DND-41 (cell line): ENCODE results near the gene DSCAML1.

Source experiments
- ATAC-seq: fragments of 200-7000 bp; cut with Tn5 transposase; 3 replicates; pipeline ENCODE4 v1.9.1; 2021; ENCODE audit warnings: low read depth; ENCODE audit not compliant: insufficient read depth
- DNase-seq: peaks from one replicate; pipeline ENCODE4 v3.0.0-alpha.2; 2020
- H2AFZ ChIP-seq: 2 replicates; pipeline ENCODE4 v1.6.0; 2012; ENCODE audit warnings: low read depth, low read length
- H3K27ac ChIP-seq: 2 replicates; pipeline ENCODE4 v1.5.1; 2012; ENCODE audit warnings: low read length, inconsistent platforms
- H3K27me3 ChIP-seq: fragments of 200-600 bp; sonication (generic); 2 replicates; pipeline ENCODE4 v1.6.0; 2012; ENCODE audit warnings: low read length, mild to moderate bottlenecking, inconsistent platforms; ENCODE audit not compliant: insufficient read depth, poor library complexity
- H3K36me3 ChIP-seq: 2 replicates; pipeline ENCODE4 v1.5.1; 2012; ENCODE audit warnings: low read length, inconsistent platforms; ENCODE audit not compliant: insufficient read depth
- H3K4me1 ChIP-seq: 2 replicates; pipeline ENCODE4 v1.5.1; 2012; ENCODE audit warnings: mild to moderate bottlenecking, low read length; ENCODE audit not compliant: insufficient read depth
- H3K4me2 ChIP-seq: 2 replicates; pipeline ENCODE4 v1.6.0; 2012; ENCODE audit warnings: mild to moderate bottlenecking, moderate library complexity, low read length, inconsistent platforms; ENCODE audit not compliant: insufficient read depth
- H3K4me3 ChIP-seq, 2 experiments: fragments of 200-600 bp in 1 of 2; shearing (Covaris generic) in 1 of 2; 2 replicates each; pipeline ENCODE4 v1.5.1; 2012 to 2016; ENCODE audit warnings: inconsistent platforms in 2 of 2, low read length in 2 of 2, mild to moderate bottlenecking in 2 of 2, low read depth in 1 of 2, moderate library complexity in 1 of 2
- H3K79me2 ChIP-seq: 2 replicates; pipeline ENCODE4 v1.6.0; 2012; ENCODE audit warnings: low read length, inconsistent platforms; ENCODE audit not compliant: insufficient read depth
- H3K9ac ChIP-seq: 2 replicates; pipeline ENCODE4 v1.6.0; 2012; ENCODE audit warnings: low read depth, mild to moderate bottlenecking, inconsistent platforms, low read length, moderate library complexity
- H3K9me3 ChIP-seq: 2 replicates; pipeline ENCODE4 v1.5.1; 2012; ENCODE audit warnings: low read length, moderate library complexity, mild to moderate bottlenecking, inconsistent platforms; ENCODE audit not compliant: insufficient read depth, severe bottlenecking
- H4K20me1 ChIP-seq: 2 replicates; pipeline ENCODE4 v1.6.0; 2012; ENCODE audit warnings: low read length; ENCODE audit not compliant: insufficient read depth
- CTCF ChIP-seq: IDR thresholded peaks from 2 replicates; pipeline ENCODE4 v1.5.1; 2012; ENCODE audit warnings: borderline replicate concordance, low read length, moderate library complexity, mild to moderate bottlenecking; ENCODE audit not compliant: poor library complexity, severe bottlenecking; ENCODE audit errors: extremely low read depth
- EZH2 ChIP-seq: IDR thresholded peaks from 3 replicates; pipeline ENCODE4 v1.6.1; 2012; ENCODE audit warnings: borderline replicate concordance, low read depth, mild to moderate bottlenecking, moderate library complexity, low read length, inconsistent platforms; ENCODE audit not compliant: severe bottlenecking

Gene DSCAML1

GRCh38 chr11:117490911-117491310, 306.1 kb downstream of the DSCAML1 start:
- Histone ChIP-seq H3K36me3 (no peaks in the 10 kb centered on the region), H2AFZ (no peak overlapping the region), H4K20me1 (no peaks in the 10 kb centered on the region), H3K9me3 (no peaks in the 10 kb centered on the region), H3K4me2 (no peak overlapping the region), H3K9ac (no peak overlapping the region), H3K27me3 (no peaks in the 10 kb centered on the region), H3K4me3 (no peak overlapping the region), H3K79me2 (no peaks in the 10 kb centered on the region), H3K4me1 (no peaks in the 10 kb centered on the region), H3K27ac (no peak overlapping the region)
- ATAC-seq, result no peak
- TF ChIP-seq CTCF (no peak), EZH2 (no peak)
- DNase-seq, result no peak

GRCh38 chr11:117489999-117490679, 306.9 kb downstream of the DSCAML1 start:
- no peaks in the 10 kb centered on the region for H3K27me3 ChIP-seq
- H3K9ac ChIP-seq, result no peak overlapping the region
- TF ChIP-seq EZH2 (no peak), CTCF (no peak)
- H3K4me3 ChIP-seq, result no peak overlapping the region
- H3K79me2 ChIP-seq, result no peaks in the 10 kb centered on the region
- DNase-seq (no peak), ATAC-seq (no peak)
- H4K20me1 ChIP-seq, result no peaks in the 10 kb centered on the region
- H2AFZ ChIP-seq, result no peak overlapping the region
- H3K36me3 ChIP-seq, result no peaks in the 10 kb centered on the region
- H3K9me3 ChIP-seq, result no peaks in the 10 kb centered on the region
- H3K4me1 ChIP-seq, result no peaks in the 10 kb centered on the region
- no peak overlapping the region for H3K4me2 ChIP-seq
- no peak overlapping the region for H3K27ac ChIP-seq

- Histone ChIP-seq H3K4me2 (no peak overlapping the region), H3K4me3 (no peak overlapping the region), H4K20me1 (no peaks in the 10 kb centered on the region), H3K9ac (no peak overlapping the region), H3K27ac (no peak overlapping the region), H3K79me2 (no peaks in the 10 kb centered on the region), H3K27me3 (no peaks in the 10 kb centered on the region), H3K4me1 (no peaks in the 10 kb centered on the region), H2AFZ (no peak overlapping the region), H3K9me3 (no peaks in the 10 kb centered on the region), H3K36me3 (no peaks in the 10 kb centered on the region)
- DNase-seq, result no peak
- no peak for ATAC-seq
- TF ChIP-seq CTCF (no peak), EZH2 (no peak)
Observed at GRCh38 chr11:117488996-117489952, 307.7 kb downstream of the DSCAML1 start.
